CD4-positive, CD25-positive, alpha-beta regulatory T cell (primary cell): ENCODE results near the gene BMPER. TPM values are rescaled to one million over a fixed set of nuclear protein-coding genes. Genes with fewer than 3 reads are reported as not detected.

Experiments used
- ATAC-seq, 2 donors: fragments of 150-1000 bp; cut with Tn5 transposase; one replicate each; pipeline ENCODE4 v1.10.0; 2021; ENCODE audit warnings: low read depth in 2 of 2, moderate number of reproducible peaks in 2 of 2, moderate library complexity in 1 of 2
- DNase-seq, 3 donors: peaks; one replicate each; pipeline versions ENCODE4 v3.0.0 to v3.0.0-alpha.2; 2012 to 2022; ENCODE audit warnings: mixed read lengths in 1 of 3
- H3K27ac ChIP-seq: one replicate; pipeline ENCODE4 v1.7.0; 2013; ENCODE audit warnings: mild to moderate bottlenecking, low read length; ENCODE audit not compliant: insufficient read depth, poor library complexity, severe bottlenecking
- H3K27me3 ChIP-seq: one replicate; pipeline ENCODE4 v1.7.0; 2013; ENCODE audit warnings: low read length; ENCODE audit not compliant: control insufficient read depth, insufficient read depth
- H3K36me3 ChIP-seq: one replicate; pipeline ENCODE4 v1.7.0; 2013; ENCODE audit warnings: mild to moderate bottlenecking, low read length, moderate library complexity; ENCODE audit not compliant: control insufficient read depth, insufficient read depth
- H3K4me1 ChIP-seq: 2 replicates; pipeline ENCODE4 v1.7.0; 2013; ENCODE audit warnings: mild to moderate bottlenecking, low read length; ENCODE audit not compliant: insufficient read depth, control insufficient read depth, poor library complexity, severe bottlenecking
- H3K4me3 ChIP-seq: one replicate; pipeline ENCODE4 v1.7.0; 2013; ENCODE audit warnings: low read depth, mild to moderate bottlenecking, low read length, moderate library complexity
- H3K9me3 ChIP-seq, 2 experiments: 1 replicate in 1 of 2; 2 replicates in 1 of 2; pipeline ENCODE4 v1.7.0; 2013; ENCODE audit warnings: low read length in 2 of 2, mild to moderate bottlenecking in 1 of 2, moderate library complexity in 1 of 2; ENCODE audit not compliant: control insufficient read depth in 2 of 2
- H3K27ac Mint-ChIP-seq, 3 donors: one replicate each; pipeline ENCODE4 v1.8.0; 2020 to 2022; ENCODE audit warnings: mild to moderate bottlenecking in 3 of 3, mixed read lengths in 3 of 3, moderate library complexity in 2 of 3
- H3K27me3 Mint-ChIP-seq: one replicate; pipeline ENCODE4 v1.8.0; 2022; ENCODE audit warnings: mild to moderate bottlenecking, mixed read lengths
- H3K36me3 Mint-ChIP-seq: one replicate; pipeline ENCODE4 v1.8.0; 2020; ENCODE audit warnings: mixed read lengths
- H3K4me1 Mint-ChIP-seq, 4 donors: one replicate each; pipeline ENCODE4 v1.8.0; 2020 to 2022; ENCODE audit warnings: mixed read lengths in 4 of 4, mild to moderate bottlenecking in 1 of 4
- H3K4me3 Mint-ChIP-seq, 4 donors: one replicate each; pipeline ENCODE4 v1.8.0; 2020 to 2022; ENCODE audit warnings: mild to moderate bottlenecking in 4 of 4, mixed read lengths in 4 of 4, moderate library complexity in 3 of 4
- H3K9me3 Mint-ChIP-seq, 7 donors: one replicate each; pipeline ENCODE4 v1.8.0; 2020 to 2022; ENCODE audit warnings: mixed read lengths in 7 of 7, mild to moderate bottlenecking in 3 of 7, moderate library complexity in 2 of 7
- polyA plus RNA-seq, 4 donors: library from polyadenylated mRNA; unstranded; fragments of 300-500 nt; fragmentation: Illumina TruSeq; gene quantifications; one replicate each; pipeline ENCODE4 v1.2.3, GENCODE V29; 2021
- total RNA-seq: library from RNA; stranded (reverse); gene quantifications from one replicate; pipeline ENCODE4 v1.2.3, GENCODE V29; 2022

Gene BMPER
- total and polyA plus RNA-seq, 5 donors from 2014 or later, result not detected

GRCh38 chr7:34143402-34143801, 238.1 kb downstream of the BMPER start:
- Mint-ChIP-seq H3K27me3 (no peaks in the 10 kb centered on the region), H3K4me3 (no peak overlapping the region), H3K4me1 (no peaks in the 10 kb centered on the region), H3K9me3 (peaks cover 0 to 6% (median 3%) of the 10 kb centered on the region in 7 donors), H3K36me3 (no peaks in the 10 kb centered on the region), H3K27ac (no peak overlapping the region)
- Histone ChIP-seq H3K36me3 (no peaks in the 10 kb centered on the region), H3K4me1 (no peaks in the 10 kb centered on the region), H3K4me3 (no peak overlapping the region), H3K27ac (no peak overlapping the region), H3K9me3 (no peaks in the 10 kb centered on the region), H3K27me3 (no peaks in the 10 kb centered on the region)
- DNase-seq (no peak), ATAC-seq (no peak)

- Histone ChIP-seq H3K36me3 (no peaks in the 10 kb centered on the region), H3K9me3 (no peaks in the 10 kb centered on the region)
- H3K9me3 Mint-ChIP-seq, result peaks cover 0 to 6% (median 2%) of the 10 kb centered on the region in 7 donors
Observed at GRCh38 chr7:34145603-34146002, 240.3 kb downstream of the BMPER start.

GRCh38 chr7:34153656-34154270, 248.4 kb downstream of the BMPER start:
- Mint-ChIP-seq H3K36me3 (no peaks in the 10 kb centered on the region), H3K4me1 (no peaks in the 10 kb centered on the region), H3K27ac (no peak overlapping the region), H3K27me3 (no peaks in the 10 kb centered on the region), H3K4me3 (no peak overlapping the region), H3K9me3 (peaks cover 0 to 4% (median 1%) of the 10 kb centered on the region in 7 donors)
- Histone ChIP-seq H3K27ac (no peak overlapping the region), H3K27me3 (no peaks in the 10 kb centered on the region), H3K4me1 (no peaks in the 10 kb centered on the region), H3K4me3 (no peak overlapping the region), H3K36me3 (no peaks in the 10 kb centered on the region), H3K9me3 (peaks cover 0 to 3% of the 10 kb centered on the region in 2 experiments)
- DNase-seq (no peak), ATAC-seq (no peak)

More at GRCh38 chr7:34145603-34146002, 240.3 kb downstream of the BMPER start:
- no peak for DNase-seq
- no peak for ATAC-seq
- Mint-ChIP-seq H3K27me3 (no peaks in the 10 kb centered on the region), H3K4me3 (no peak overlapping the region), H3K27ac (no peak overlapping the region), H3K4me1 (no peaks in the 10 kb centered on the region), H3K36me3 (no peaks in the 10 kb centered on the region)
- H3K4me3 ChIP-seq, result no peak overlapping the region
- H3K4me1 ChIP-seq, result no peaks in the 10 kb centered on the region
- no peak overlapping the region for H3K27ac ChIP-seq
- H3K27me3 ChIP-seq, result no peaks in the 10 kb centered on the region

- no peaks in the 10 kb centered on the region for H3K4me1 ChIP-seq
- H3K9me3 ChIP-seq, result peaks cover 0 to 3% of the 10 kb centered on the region in 2 experiments
- no peak overlapping the region for H3K27ac Mint-ChIP-seq
- H3K27ac ChIP-seq, result no peak overlapping the region
- ATAC-seq, result no peak
- no peaks in the 10 kb centered on the region for H3K27me3 ChIP-seq
- peaks cover 0 to 4% (median 1%) of the 10 kb centered on the region in 7 donors for H3K9me3 Mint-ChIP-seq
- no peaks in the 10 kb centered on the region for H3K27me3 Mint-ChIP-seq
- no peaks in the 10 kb centered on the region for H3K4me1 Mint-ChIP-seq
- no peak for DNase-seq
- H3K36me3 Mint-ChIP-seq, result no peaks in the 10 kb centered on the region
- H3K4me3 Mint-ChIP-seq, result no peak overlapping the region
- H3K36me3 ChIP-seq, result no peaks in the 10 kb centered on the region
- H3K4me3 ChIP-seq, result no peak overlapping the region
Observed at GRCh38 chr7:34155220-34155908, 250.0 kb downstream of the BMPER start.

GRCh38 chr7:34156336-34156735, 251.0 kb downstream of the BMPER start:
- no peak overlapping the region for H3K27ac ChIP-seq
- H3K36me3 Mint-ChIP-seq, result no peaks in the 10 kb centered on the region
- peaks cover 0 to 4% (median 1%) of the 10 kb centered on the region in 7 donors for H3K9me3 Mint-ChIP-seq
- no peaks in the 10 kb centered on the region for H3K4me1 Mint-ChIP-seq
- ATAC-seq (no peak), DNase-seq (no peak)
- H3K27me3 ChIP-seq, result no peaks in the 10 kb centered on the region
- H3K36me3 ChIP-seq, result no peaks in the 10 kb centered on the region
- no peaks in the 10 kb centered on the region for H3K27me3 Mint-ChIP-seq
- H3K4me3 ChIP-seq, result no peak overlapping the region
- no peaks in the 10 kb centered on the region for H3K4me1 ChIP-seq
- H3K4me3 Mint-ChIP-seq, result no peak overlapping the region
- peaks cover 0 to 3% of the 10 kb centered on the region in 2 experiments for H3K9me3 ChIP-seq
- H3K27ac Mint-ChIP-seq, result no peak overlapping the region

- Histone ChIP-seq H3K36me3 (no peaks in the 10 kb centered on the region), H3K27ac (no peak overlapping the region), H3K27me3 (no peaks in the 10 kb centered on the region), H3K9me3 (peaks cover 0 to 3% of the 10 kb centered on the region in 2 experiments), H3K4me3 (no peak overlapping the region), H3K4me1 (no peaks in the 10 kb centered on the region)
- DNase-seq (no peak), ATAC-seq (no peak)
- Mint-ChIP-seq H3K4me3 (no peak overlapping the region), H3K36me3 (no peaks in the 10 kb centered on the region), H3K27ac (no peak overlapping the region), H3K27me3 (no peaks in the 10 kb centered on the region), H3K9me3 (peaks cover 0 to 4% (median 1%) of the 10 kb centered on the region in 7 donors), H3K4me1 (no peaks in the 10 kb centered on the region)
Observed at GRCh38 chr7:34157137-34157536, 251.8 kb downstream of the BMPER start.

GRCh38 chr7:34158368-34159153, 253.2 kb downstream of the BMPER start:
- no peaks in the 10 kb centered on the region for H3K4me1 ChIP-seq
- Mint-ChIP-seq H3K9me3 (peaks cover 0 to 4% (median 2%) of the 10 kb centered on the region in 7 donors), H3K4me1 (no peaks in the 10 kb centered on the region), H3K36me3 (no peaks in the 10 kb centered on the region), H3K27ac (no peak overlapping the region), H3K27me3 (no peaks in the 10 kb centered on the region), H3K4me3 (no peak overlapping the region)
- no peaks in the 10 kb centered on the region for H3K27me3 ChIP-seq
- DNase-seq, result no peak
- H3K4me3 ChIP-seq, result no peak overlapping the region
- no peaks in the 10 kb centered on the region for H3K36me3 ChIP-seq
- H3K9me3 ChIP-seq, result peaks cover 0 to 3% of the 10 kb centered on the region in 2 experiments
- no peak for ATAC-seq
- H3K27ac ChIP-seq, result no peak overlapping the region
